PC-9 (cell line): Measurements from ENCODE around the gene ANP32B.

ENCODE experiments used
- EZH2 ChIP-seq: fragments of 200-600 bp; sonication (generic); IDR thresholded peaks from 2 replicates; pipeline ENCODE4 v1.8.0; 2017; ENCODE audit warnings: antibody characterized with exemption, low read depth
- TF ChIP-seq, protein P1 (sequence below): fragments of 200-600 bp; sonication (generic); conservative IDR thresholded peaks from 2 replicates; pipeline ENCODE4 v1.6.1; 2017; ENCODE audit warnings: mixed run types, antibody characterized with exemption, mild to moderate bottlenecking, moderate library complexity

DNA sequence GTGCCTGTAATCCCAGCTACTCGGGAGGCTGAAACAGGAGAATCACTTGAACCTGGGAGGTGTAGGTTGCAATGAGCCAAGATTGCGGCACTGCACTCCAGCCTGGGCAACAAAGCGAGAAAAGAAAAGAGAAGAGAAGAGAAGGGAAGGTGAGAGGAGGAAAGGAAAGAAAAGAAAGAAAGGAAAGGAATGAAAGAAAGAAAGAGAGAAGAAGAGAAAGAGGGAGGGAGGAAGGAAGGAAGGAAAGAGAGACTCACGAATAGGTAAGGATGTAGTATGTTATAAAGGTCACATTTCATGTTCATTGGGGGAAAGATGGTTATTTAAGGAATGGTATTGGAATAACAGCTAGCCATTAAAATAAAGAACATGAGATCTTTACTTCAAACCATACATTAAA is 10.4 kb upstream of the ANP32B start:
- TF ChIP-seq, protein P1, sequence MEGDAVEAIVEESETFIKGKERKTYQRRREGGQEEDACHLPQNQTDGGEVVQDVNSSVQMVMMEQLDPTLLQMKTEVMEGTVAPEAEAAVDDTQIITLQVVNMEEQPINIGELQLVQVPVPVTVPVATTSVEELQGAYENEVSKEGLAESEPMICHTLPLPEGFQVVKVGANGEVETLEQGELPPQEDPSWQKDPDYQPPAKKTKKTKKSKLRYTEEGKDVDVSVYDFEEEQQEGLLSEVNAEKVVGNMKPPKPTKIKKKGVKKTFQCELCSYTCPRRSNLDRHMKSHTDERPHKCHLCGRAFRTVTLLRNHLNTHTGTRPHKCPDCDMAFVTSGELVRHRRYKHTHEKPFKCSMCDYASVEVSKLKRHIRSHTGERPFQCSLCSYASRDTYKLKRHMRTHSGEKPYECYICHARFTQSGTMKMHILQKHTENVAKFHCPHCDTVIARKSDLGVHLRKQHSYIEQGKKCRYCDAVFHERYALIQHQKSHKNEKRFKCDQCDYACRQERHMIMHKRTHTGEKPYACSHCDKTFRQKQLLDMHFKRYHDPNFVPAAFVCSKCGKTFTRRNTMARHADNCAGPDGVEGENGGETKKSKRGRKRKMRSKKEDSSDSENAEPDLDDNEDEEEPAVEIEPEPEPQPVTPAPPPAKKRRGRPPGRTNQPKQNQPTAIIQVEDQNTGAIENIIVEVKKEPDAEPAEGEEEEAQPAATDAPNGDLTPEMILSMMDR: no peak
- TF ChIP-seq EZH2: no peak
